Occipital lobe (tissue), 2 donors: ENCODE measurements around the gene USP2. TPM values are rescaled to one million over a fixed set of nuclear protein-coding genes. Genes with fewer than 3 reads are reported as not detected.

Experiments used
- DNase-seq: peaks from one replicate; lab custom pipeline; 2025; lab: John Stamatoyannopoulos, UW
- total RNA-seq: library from RNA; depleted of rRNA; stranded (reverse); fragments of >200 nt; gene quantifications from one replicate; pipeline ENCODE4 v1.2.3, GENCODE V29; 2014

Gene USP2
- total RNA-seq, 1 donor from 2014 or later: 1.6 TPM

DNA sequence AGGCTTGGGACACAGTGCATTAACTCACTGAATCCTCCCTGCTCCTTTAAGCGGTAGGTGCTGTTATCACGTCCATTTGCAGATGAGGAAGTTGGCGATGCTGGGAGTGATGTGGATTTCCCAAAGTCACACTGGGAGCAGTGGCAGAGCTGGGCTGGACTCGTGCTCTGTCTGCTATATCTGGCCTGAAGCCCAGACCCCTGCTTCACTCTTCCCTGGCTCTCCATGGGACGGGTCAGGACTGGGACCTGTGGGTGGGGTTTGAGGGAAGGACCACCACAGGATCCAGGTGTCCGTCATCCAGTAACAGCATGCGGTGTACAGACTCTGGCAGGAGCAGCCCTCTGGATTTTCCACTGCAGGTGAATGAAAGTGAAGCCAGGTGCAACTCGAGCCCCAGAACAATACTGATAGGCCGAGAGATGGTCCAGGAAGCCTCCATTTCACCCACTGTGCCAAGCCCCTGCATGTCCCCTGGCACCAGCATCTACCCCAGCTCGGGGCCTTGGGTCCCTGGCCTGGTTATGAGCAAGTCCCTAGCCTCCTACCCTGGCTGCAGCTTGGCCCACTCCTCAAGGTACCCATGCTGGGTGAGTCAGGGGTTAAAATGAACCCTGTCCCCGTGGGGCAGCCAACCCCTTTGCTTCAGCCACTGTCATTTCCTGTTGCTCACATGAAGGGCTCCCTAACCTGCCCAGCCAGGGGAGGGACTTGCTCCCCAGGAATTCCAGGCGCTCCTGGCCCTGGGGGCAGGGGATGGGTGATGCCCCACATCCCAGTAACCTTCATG, 4.2 kb downstream of the USP2 start:
- DNase-seq: no peak

DNA sequence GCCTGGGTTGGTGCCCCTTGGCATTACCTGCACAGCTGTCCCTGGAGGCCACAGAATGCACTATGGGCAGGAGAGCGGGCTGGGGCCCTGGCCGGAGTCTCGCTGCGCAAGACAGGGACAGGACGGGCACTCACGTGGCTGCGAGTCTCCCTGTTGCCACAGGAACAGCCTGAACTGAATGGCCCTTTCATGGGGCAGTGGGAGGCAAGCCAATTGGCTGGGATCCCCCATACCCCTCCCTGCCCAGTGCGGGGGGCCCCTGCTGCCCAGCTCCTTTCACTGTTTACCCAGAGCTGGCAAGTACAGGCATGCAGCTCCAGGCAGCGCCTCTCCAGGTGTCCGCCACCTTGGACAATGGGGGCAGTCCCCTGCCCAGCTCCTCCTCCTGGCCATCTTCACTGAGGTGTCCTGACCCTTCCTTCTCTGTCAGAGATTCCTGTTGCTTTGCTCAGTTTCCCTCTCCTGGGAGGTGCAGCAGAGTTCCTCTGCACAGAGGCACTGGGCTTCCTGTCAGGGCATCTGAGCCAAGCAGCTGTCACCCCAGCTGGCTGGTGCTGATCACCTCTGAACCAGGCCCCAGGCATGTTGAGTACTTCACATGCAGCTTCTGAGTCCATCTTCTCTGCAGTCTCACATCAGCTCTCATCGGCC, 5.2 kb downstream of the USP2 start:
- DNase-seq: peak; percentile 81

- peak; percentile 72 for DNase-seq
These were observed 5.9 kb downstream of the USP2 start for GRCh38 chr11:119375337-119376196.

DNA sequence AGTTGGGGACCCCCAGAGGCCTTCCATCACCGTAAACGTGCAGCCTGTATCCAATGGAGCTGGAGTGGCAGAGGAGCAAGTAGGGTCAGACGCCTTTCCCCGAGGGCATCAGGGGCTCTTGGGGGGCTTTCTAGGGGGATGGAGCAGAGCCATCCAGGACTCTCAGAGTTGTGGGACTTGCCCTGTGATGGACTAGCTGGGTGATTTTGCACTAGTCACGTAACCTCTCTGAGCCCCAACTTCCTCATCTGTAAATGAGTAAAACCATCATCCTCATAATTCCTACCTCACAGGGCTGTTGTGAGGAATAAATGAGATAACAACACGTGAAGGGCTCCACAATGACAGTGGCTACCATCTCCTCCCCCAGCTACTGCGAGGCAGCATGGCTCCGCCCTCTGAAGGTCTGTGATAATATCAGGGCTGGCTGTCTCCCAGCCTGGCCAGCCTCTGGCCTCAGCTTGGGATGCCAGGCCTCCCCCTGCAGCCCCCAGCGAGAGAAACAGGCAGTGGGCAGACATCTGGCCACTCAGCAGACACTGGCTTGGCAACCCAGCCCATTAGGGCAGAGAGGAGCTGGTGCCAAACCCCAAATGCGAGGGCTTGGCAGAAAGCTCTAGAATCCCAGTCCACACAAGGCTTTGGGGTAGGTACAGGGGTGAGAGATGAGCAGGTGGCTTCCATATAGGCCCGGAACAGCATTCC, 6.7 kb downstream of the USP2 start:
- peak; percentile 50 for DNase-seq

- peak; percentile 71 for DNase-seq
These were observed 7.4 kb downstream of the USP2 start for GRCh38 chr11:119373921-119374631.

- no peak for DNase-seq
These were observed 8.2 kb downstream of the USP2 start for GRCh38 chr11:119373059-119373920.

DNA sequence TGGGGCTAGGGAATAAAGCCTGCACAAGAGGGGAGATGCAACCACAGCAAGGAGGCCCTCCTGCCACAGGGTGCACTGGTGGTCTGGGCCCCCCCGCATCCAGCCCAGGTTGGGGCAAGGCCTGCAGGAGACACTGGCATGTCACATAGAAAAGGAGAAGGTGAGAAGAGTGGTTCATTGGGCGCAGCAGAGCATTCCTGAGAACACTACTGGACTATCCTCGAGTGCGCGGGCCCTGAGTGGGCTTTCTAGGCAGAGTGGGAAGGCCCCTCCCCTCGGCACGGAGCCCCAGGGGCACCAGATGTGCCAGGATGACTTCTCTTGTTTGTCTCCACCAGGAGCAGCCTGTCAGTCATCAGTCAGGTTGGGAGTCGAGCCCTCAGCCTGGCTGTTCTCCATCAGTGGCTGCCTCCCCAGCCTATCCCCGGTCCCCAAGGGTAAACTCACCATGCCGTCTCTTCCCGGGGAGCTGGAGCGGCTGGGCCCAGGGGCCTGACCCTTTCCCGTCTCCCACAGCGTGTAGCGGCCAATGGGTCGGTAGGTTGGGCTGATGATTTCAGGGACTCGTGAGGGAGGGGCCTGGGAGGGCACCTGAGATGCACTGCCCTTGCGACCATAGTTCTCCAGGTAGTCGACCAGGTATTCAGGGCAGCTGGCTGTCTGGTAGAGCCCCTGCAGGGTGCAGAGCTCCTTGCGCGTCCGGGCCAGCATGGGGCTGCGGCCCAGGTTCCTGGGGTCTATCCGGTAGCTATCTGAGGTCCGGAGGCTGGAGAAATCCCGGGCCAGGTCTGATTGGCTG, 9.0 kb downstream of the USP2 start:
- DNase-seq: no peak

DNA sequence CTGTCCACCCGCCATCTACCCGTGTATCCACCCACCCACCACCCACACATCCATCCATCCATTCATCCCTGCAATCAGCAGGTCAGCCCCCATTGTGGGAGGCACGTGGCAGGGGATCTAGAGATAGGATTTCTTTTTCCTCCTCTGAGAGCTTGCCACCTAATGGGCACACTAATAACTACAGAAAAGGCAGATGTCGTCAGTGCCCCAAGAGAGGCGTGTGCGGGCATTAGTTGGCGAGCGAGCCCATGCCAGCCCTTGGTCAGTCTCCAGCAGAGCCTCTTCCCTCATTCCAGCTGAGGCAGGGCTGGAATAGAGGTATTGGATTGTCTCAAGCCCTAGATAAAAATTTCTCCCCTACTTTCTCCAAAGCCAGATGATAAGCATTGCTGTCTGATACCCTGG, 9.7 kb downstream of the USP2 start:
- DNase-seq: peak; percentile 34

DNA sequence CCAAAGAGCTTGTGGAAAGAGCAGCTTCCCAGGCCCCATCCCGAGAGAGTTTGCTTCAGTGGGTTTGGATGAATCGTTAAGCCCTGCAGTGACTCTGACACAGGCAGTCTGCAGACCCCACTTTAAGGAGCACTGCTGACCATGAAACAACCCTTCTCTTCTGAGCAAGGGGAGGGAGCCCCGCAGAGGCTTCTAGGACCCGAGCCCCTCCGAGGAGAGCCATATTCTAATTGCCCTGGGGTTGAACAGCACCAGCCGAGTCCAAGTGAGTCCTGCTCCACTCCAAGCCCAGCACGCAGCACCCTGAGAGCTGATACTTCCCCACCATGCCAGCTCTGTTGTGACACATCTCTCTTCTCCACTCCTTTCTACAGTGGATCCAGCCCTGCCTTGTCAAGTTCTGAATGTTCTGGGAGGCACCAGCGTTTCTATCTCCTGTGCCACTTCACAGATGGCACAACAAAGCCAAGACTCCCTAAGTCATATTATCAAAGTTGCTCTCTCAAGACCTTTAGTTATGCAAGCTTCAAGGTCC, 10.4 kb downstream of the USP2 start:
- no peak for DNase-seq

GRCh38 chr11:119370486-119371046, 10.9 kb downstream of the USP2 start:
- DNase-seq: no peak

DNA sequence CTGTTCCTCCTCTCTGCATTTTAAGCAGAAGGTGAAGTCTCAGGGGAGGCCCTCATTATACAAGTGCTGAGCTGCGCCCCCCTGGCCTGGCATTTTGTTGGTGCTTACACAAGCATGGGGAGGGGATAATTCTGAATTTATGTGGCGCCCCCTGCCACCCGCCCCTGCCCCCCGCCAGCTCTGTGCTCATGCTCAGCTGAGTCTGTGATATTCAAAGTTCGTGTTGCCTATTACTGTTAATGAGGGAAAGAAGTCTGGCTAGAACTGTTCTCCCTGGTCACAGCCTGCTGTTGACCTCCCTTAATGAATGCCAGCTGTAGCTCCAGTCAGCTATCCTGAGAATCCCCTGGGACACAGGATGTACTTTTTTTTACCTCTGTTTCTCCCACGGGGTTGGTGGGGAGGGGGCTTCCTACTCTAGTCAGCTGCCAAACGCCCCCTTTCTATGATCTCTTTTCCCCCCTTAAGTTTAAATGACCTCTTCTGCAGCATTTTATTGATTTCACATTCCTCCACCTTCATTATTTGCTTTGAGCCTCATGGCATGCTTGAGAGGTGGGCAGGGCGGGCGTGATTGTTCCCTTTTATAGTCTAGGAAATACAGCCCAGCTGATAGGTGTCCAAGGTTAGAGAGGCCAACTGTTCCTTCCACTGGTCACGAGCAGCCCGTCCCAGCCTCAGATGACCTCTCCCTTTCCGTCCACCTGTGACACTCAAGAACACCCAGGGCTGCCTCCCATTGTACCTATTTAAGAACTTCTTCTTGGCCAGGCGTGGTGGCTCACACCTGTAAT, 12.2 kb downstream of the USP2 start:
- no peak for DNase-seq

GRCh38 chr11:119368121-119369034, 13.1 kb downstream of the USP2 start:
- DNase-seq: peak; percentile 38

DNA sequence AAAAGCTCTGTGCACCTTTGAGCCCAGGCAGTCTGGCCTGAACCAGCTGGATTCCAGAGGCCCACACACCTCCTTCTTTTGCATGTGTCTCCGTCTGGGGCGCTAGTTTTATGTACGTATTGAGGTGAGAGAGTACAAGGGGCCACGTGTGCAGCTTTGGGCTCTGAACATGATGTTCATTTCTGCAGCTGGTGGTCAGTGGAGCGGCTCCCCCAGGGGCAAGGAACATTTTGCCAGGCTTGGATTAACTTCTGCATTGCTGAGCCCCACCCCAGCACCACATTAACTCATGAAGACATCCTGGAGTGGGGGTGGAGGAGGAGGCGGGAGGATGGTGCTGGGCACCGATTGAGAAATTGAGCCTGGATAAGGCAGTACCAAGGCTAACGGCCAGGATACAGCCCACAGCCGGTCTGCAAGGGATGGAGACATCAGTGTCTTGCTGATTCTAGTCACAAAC, 13.8 kb downstream of the USP2 start:
- DNase-seq: peak; percentile 23

- DNase-seq: peak; percentile 47
These were observed 14.5 kb downstream of the USP2 start for GRCh38 chr11:119366690-119367620.

- DNase-seq: peak; percentile 64
These were observed 16.4 kb downstream of the USP2 start for GRCh38 chr11:119365071-119365591.
